Non-pigmented ciliary epithelial cell (primary cell): ENCODE data around the gene MXRA8.
"Not testable (repeated sequence)": the region's sequence is repeated elsewhere in the genome, so short reads cannot be mapped to it uniquely, and the experiment has no call there.

Experiments used
- DNase-seq: peaks from one replicate; pipeline ENCODE4 v3.0.0-alpha.2; 2010; ENCODE audit warnings: low read depth

MXRA8 gene

DNA sequence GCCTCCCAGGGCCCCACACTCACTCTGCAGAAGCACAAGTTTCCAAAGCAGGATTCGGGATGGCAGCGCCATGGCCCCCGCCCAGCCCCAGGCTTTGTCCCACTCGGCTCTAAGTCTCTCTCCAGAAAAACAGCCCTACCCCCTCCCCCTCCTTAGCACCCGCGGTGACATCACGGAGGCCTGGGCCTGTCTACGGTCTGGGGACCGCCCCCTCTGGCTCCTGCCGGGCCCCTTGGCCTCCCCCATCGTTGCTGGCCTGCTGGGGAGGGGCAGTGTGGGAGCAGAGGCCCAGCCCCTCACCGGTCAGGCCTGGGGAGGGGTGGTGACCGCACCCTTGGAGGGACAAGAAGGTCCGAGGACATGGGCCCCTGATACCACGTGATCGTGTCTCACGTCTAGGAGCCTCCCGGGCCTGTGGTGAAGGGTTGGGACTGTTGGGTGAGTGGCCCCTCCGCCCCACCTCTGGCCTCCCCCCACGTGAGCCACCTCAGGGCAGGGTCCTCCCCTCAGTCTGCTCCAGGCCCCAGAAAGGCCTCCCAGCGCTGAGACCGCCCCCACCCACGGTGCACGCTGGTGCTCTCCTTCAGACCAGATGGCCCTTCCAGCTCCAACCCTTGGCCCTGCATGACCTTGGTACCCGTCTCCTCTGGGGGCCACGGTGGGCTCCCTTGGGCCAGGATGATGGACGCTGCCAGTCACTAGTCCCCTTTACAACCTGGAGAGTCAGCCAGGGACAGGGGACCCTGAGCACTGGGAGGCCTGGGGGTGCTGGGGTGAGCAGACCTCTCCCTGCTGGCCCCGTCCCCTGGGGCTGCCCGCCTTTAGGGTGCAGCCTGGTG lies at the start of gene MXRA8:
Gene MXRA8 (minus strand): TSS at position 123 of the 839 bp plus-strand sequence. CDS start 51 bp downstream, at position 72.
- DNase-seq, result no peak

DNA sequence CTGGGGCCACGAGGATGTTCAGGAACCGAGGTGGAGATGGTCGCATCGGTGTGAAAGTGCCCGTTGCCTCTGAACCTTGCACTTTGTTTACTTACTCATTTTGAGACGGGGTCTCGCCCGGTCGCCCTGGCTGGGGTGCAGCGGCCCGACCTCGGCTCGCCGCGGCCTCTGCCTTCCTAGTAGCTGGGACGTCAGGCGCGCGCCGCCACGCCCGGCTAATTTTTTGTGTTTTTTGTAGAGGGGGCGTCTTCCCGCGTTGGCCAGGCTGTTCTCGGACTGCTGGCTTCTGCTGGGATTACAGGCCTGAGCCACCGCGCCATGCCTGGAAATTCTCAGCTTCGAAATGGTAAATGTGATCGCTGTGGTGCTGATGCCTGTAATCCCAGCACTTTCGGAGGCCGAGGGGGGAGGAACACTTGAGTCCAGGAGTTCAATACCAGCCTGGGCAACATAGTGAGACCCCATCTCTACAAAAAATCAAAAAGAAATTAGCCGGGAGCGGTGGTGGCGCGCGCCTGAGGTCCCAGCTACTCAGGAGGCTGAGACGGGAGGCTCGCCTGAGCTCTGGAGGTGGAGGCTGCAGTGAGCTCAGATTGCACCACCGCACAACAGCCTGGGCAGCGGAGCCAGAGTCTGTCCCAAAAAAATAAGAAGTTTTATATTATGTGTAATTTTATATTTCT lies 49.4 kb upstream of the MXRA8 start:
- DNase-seq, result no peak

GRCh38 chr1:1406821-1407635 lies 48.7 kb upstream of the MXRA8 start, which contains the start of gene MRPL20:
TSS of gene MRPL20 (minus strand) at chr1:1407293. CDS start at chr1:1407217, 76 bp downstream.
- DNase-seq, result no peak

- DNase-seq, result no peak
Observed at GRCh38 chr1:1406101-1406820, 47.9 kb upstream of the MXRA8 start.

GRCh38 chr1:1403653-1404052 lies 45.3 kb upstream of the MXRA8 start:
- no peak for DNase-seq

- not testable (repeated sequence) for DNase-seq
Observed at GRCh38 chr1:1402901-1403392, 44.6 kb upstream of the MXRA8 start.

DNA sequence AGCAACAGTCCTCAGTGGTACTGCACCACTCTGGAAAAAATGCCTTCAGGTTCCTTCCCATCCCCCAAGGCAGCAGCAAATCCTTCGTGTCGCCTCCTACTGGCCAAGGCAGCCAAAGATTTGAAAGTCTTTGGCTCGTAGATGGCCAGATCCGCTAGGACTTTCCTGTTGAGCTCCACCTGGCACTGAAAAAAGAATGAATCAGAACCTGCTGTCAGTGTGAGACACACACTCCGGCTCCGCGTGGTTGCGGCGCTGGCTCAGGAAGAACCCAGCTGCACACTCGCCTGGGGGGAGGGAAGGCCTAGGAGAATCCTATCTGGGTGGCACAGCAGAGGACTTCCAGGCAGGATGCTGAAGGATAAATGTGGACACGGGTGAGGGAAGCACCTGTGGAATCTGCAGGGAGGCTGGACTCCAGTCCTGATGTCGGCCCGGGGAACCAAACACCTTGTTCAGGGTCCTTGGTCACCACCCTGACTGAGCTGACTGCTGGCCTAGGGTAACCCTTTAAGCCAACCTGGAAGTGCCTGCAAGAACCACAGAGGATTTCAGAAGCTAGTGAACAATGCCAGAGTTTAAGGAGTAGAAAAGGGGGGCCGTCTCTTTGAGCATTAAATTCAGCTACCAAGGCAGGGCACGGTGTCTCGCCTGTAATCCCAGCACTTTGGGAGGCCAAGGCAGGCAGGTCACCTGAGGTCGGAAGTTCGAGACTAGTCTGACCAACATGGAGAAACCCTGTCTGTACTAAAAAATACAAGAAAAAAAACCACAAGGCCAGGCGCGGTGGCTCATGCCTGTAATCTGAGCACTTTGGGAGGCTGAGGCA lies 43.9 kb upstream of the MXRA8 start:
- no peak for DNase-seq

- no peak for DNase-seq
Observed at GRCh38 chr1:1401457-1402010, 43.2 kb upstream of the MXRA8 start.

DNA sequence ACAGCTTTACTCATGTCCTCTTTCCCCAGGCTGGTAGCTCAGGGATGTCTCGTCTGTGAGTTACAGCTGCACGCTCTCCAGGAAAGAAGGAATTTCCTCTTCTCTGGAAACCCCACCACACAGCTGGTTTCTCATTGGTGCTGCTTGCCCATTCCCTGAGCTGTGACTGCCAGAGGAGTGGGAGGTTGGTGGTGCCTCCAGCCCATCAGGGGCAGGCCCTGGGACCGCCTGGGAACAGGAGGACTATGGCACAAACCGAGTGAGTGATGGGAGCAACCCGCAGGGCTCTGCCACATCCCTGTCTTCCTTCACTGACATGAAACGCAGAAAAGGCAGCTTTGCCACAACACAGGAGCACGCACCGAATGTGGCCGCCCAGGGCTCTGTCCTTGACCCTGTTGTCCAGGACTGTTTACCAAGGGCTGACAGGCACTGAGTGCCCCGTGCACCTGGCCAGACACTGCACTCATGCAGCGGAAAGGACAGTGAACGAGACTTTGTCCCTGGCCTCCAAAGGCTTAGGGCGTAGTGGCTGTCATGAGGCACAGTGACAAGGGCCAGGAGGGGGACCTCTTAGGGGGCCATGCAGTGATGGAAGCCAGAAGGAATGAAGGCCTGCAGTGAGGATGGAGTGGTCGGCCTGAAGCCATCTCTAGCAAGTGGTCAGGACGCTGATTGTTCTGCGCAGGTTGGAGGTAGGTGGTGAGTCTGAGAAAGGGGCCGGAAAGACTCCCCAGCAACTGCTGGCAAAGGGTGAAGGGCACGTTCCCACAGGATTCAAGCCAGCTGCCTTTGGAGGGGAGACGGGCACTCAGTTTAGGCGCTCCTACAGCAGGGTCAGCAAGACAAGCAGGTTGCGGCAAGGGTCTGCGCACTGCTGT lies 42.5 kb upstream of the MXRA8 start:
- DNase-seq, result no peak

- DNase-seq, result no peak
Observed at GRCh38 chr1:1399872-1400575, 41.7 kb upstream of the MXRA8 start.

DNA sequence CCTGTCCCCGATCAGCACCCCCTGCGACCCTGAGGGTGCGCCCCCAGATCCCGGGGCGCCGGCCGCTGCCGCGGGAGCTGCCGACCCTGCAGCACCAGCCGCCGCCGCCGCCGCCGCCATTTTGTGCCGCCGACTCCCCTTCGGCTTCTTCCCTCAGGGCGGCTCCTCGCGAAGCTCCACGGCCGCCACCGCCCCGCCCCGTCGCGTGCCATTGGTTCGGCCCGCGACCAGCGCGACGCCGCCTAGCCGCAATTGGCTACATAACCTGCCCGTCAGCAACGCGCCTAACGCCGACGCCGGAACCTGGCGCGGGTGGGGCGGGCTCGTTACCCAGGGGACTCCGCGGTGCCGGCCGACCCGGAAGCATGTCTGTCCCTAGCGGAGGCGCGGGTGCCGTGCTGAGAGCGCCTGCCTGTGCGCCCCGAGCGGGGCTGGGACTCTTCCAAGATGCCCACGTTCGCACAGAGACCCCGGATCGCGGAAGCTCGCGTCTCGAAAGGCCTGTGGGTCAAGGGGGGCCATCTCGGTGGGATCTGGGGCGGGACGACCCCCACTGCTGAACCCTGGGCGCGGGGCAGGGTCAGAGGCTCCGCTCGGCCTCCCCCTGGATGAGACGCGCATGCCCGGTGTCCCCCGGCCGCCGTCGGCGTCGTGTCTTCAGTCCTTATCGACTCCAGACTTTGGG lies 41.0 kb upstream of the MXRA8 start, which contains the start of gene CCNL2:
Gene CCNL2 (minus strand): TSS at position 149 of the 685 bp plus-strand sequence. CDS start 29 bp downstream, at position 120.
- DNase-seq, result peak; percentile 89

GRCh38 chr1:1398677-1399186 lies 40.4 kb upstream of the MXRA8 start:
- no peak for DNase-seq

DNA sequence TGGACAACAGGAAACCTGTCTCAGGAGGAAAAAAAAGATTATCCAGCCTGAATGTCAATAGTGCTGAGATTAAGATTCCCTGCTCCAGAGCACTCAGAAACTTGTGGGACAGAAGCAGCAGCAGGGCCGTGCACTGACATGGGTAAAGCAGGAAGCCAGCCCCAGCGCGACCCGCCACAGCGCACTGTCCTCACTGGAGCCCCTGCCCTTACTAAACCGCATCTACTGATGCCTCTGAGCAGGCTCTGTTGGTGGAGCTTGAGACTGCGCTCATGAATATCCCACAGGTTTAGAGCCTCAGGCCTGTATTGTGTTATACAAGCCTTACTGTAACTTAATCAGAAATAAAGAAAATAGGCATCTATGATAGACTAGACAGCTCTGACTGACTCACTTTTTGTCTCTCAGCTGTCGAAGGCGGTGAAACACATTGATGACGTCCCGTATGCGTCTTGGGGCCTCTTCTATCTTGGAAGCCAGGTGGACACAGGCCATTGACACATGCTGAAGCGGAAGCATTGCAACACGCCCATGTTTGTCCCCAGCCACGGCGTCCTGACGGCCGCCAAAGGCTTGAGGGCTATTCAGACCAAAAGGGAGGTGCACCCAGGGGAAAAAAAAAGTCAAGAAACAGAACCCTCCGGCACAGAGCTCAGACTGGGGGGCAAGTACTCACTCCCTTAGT lies 39.6 kb upstream of the MXRA8 start:
- no peak for DNase-seq

DNA sequence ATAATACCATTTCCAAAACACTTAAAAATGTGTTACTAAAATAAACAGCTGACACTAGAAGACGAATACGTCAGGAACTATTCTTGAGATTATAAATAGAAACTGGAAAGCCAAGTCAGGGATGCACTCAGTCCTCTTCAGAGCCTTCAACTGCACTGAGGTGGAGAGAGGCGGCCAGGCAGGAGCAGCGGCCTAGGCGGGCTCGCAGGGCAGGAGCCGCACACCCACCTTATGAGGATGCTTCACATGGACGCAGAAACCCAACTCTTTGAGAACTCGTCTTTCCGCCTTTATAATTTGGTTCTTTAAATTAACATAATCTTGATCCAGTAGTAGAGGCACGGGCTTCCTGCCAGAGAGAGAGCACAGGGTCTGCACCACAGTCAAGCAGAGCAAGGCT lies 36.8 kb upstream of the MXRA8 start:
- DNase-seq, result no peak

DNA sequence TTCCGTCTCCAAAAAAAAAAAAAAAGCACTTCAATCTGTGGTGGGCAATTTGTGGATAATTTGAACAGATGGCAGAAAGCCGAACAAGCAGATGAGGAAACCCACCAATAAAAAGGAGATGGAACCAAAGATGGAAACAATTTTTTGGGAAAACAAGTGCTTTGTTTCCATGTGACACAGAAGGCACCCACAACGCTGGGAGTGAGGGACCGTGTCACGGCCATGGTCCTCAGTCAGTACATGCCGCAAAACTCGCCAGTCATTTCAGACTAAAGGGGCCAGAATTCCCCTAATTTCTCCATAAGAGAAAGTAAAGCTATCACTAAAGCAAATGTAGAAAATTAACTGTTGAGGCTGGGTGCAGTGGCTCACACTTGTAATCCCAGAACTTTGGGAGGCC lies 35.8 kb upstream of the MXRA8 start:
- DNase-seq, result no peak

GRCh38 chr1:1393428-1393827 lies 35.1 kb upstream of the MXRA8 start:
- no peak for DNase-seq

DNA sequence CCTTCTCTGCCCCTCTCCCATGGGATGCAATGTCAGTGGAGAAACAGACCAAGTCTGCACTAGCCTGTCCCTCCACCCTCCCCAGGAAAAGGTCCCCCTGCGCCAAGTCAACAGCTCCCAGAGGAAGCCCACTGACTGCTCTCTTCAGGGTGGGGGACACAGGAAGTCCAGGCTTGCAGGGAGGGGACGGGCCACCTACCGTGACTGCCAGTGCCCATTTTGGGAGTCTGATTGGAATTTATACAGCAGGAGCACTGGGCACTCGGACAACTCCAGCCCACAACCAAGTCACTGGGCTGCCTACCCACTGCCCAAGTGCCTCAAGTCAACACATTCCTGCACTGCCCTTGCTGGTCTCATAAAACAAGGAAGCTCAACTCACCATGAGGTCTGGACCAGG lies 34.7 kb upstream of the MXRA8 start:
- DNase-seq, result no peak
